Measurements from ENCODE around the gene CLTRN. TPM values are rescaled to one million over a fixed set of nuclear protein-coding genes. Genes with fewer than 3 reads are reported as not detected.

CLTRN gene
- polyA plus RNA-seq, 4 donors = 0.52 to 1.9 (median 0.81) TPM; not detected in 1

- 81 to 89% (median 82%) methylated on average over 3 of the region's 3 CpGs for WGBS, 3 donors
- Histone ChIP-seq H3K4me3 (ENCODE audit: low read depth in 1 of 3, low read length in 3 of 3) (no peak overlapping the region), H3K4me1 (ENCODE audit: control insufficient read depth in 3 of 3, insufficient read depth in 2 of 3, low read depth in 1 of 3, low read length in 2 of 3) (no peaks in the 10 kb centered on the region), H3K27ac (ENCODE audit: low read depth in 1 of 3, low read length in 2 of 3) (no peak overlapping the region), H3K27me3 (ENCODE audit: control insufficient read depth in 3 of 3, insufficient read depth in 3 of 3, low read length in 3 of 3) (no peaks in the 10 kb centered on the region), H3K9me3 (ENCODE audit: control insufficient read depth in 2 of 2, insufficient read depth in 1 of 2, low read depth in 1 of 2, low read length in 1 of 2) (no peaks in the 10 kb centered on the region), H3K36me3 (ENCODE audit: control insufficient read depth in 3 of 3, insufficient read depth in 2 of 3, low read depth in 1 of 3, low read length in 3 of 3) (no peaks in the 10 kb centered on the region)
- DNase-seq = peak in 1 of 2 donors; percentile 5
- FAIRE-seq = no peak
Measured at GRCh38 chrX:15645266-15645665, 19.3 kb downstream of the CLTRN start.

GRCh38 chrX:15644560-15644872 lies 20.1 kb downstream of the CLTRN start:
- 94 to 100% (median 96%) methylated on average over 1 of the region's 1 CpG for WGBS, 3 donors

DNA sequence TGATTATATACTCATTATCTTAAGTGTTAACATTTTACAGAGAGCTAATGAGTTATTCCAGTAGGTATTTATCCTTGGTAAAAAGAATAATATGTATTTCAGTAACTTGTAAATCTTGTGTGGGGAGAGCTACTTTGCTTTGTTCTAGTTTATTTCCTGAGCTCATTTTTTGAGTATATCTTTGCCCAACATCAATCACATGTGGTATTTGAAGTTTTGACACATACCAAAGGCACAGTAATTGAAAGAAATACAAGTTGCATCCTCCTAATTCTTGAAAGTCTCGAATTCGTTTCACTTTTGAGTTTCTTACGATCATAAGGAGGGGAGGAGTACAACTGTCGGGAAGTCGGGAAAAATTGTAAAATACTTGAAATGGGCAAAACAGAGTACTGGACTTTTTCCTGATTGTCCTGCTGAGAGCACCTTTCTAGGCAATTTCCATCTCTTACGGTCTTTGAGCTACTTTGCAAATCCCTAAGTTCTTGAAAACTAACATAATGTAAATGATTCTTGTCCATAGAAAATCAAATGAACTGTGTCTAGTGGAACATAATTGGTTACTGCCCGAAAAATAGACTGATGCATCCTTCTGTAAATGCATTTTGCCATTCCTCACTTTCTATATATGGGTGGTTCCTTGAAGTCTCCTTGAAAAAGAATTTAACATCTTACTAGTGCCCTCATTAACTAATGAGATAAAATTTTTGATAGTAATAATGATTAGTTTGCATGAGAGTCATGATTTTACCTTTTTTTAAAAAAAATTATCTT lies 20.6 kb downstream of the CLTRN start:
- H3K27ac ChIP-seq (ENCODE audit: low read depth in 1 of 3, low read length in 2 of 3) = no peak overlapping the region
- FAIRE-seq = no peak
- H3K4me1 ChIP-seq (ENCODE audit: control insufficient read depth in 3 of 3, insufficient read depth in 2 of 3, low read depth in 1 of 3, low read length in 2 of 3) = no peaks in the 10 kb centered on the region
- no peaks in the 10 kb centered on the region for H3K36me3 ChIP-seq (ENCODE audit: control insufficient read depth in 3 of 3, insufficient read depth in 2 of 3, low read depth in 1 of 3, low read length in 3 of 3)
- no peaks in the 10 kb centered on the region for H3K27me3 ChIP-seq (ENCODE audit: control insufficient read depth in 3 of 3, insufficient read depth in 3 of 3, low read length in 3 of 3)
- H3K4me3 ChIP-seq (ENCODE audit: low read depth in 1 of 3, low read length in 3 of 3) = no peak overlapping the region
- H3K9me3 ChIP-seq (ENCODE audit: control insufficient read depth in 2 of 2, insufficient read depth in 1 of 2, low read depth in 1 of 2, low read length in 1 of 2) = no peaks in the 10 kb centered on the region
- WGBS, 3 donors = 78 to 86% (median 84%) methylated on average over 7 of the region's 7 CpGs
- DNase-seq = no peak

More at GRCh38 chrX:15644560-15644872, 20.1 kb downstream of the CLTRN start:
- FAIRE-seq (no peak), DNase-seq (no peak)
- no peaks in the 10 kb centered on the region for H3K4me1 ChIP-seq (ENCODE audit: control insufficient read depth in 3 of 3, insufficient read depth in 2 of 3, low read depth in 1 of 3, low read length in 2 of 3)
- H3K27me3 ChIP-seq (ENCODE audit: control insufficient read depth in 3 of 3, insufficient read depth in 3 of 3, low read length in 3 of 3) = no peaks in the 10 kb centered on the region
- H3K4me3 ChIP-seq (ENCODE audit: low read depth in 1 of 3, low read length in 3 of 3) = no peak overlapping the region
- H3K36me3 ChIP-seq (ENCODE audit: control insufficient read depth in 3 of 3, insufficient read depth in 2 of 3, low read depth in 1 of 3, low read length in 3 of 3) = no peaks in the 10 kb centered on the region
- H3K27ac ChIP-seq (ENCODE audit: low read depth in 1 of 3, low read length in 2 of 3) = no peak overlapping the region
- H3K9me3 ChIP-seq (ENCODE audit: control insufficient read depth in 2 of 2, insufficient read depth in 1 of 2, low read depth in 1 of 2, low read length in 1 of 2) = no peaks in the 10 kb centered on the region

GRCh38 chrX:15631637-15632036 lies 33.0 kb downstream of the CLTRN start:
- peak; percentile 26 to 65 for DNase-seq
- peak overlapping the region in 1 of 3 donors; percentile 51 for H3K27ac ChIP-seq (ENCODE audit: low read depth in 1 of 3, low read length in 2 of 3)
- FAIRE-seq = no peak

DNA sequence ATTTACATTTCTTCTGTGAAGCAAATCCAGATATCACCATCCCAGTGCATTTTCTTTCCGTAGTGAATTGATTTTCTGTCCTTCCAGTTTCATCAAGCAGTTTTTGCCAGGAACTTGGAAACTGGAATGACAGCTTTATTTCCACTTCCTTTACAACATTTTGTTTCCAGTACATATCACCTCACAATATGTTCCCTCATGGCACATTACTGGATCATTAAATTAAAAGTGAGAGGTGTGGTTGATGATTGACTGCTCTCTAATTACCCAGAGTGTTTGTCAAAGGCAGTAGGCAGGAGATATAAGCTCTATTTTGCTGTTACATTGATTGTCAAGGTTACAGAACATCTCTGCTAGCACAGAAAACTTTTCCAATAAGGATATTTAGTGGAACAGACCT lies 41.6 kb downstream of the CLTRN start:
- Histone ChIP-seq H3K27me3 (ENCODE audit: control insufficient read depth in 3 of 3, insufficient read depth in 3 of 3, low read length in 3 of 3) (peaks cover 0 to 3% (median 0%) of the 10 kb centered on the region in 3 donors), H3K9me3 (ENCODE audit: control insufficient read depth in 2 of 2, insufficient read depth in 1 of 2, low read depth in 1 of 2, low read length in 1 of 2) (no peaks in the 10 kb centered on the region), H3K27ac (ENCODE audit: low read depth in 1 of 3, low read length in 2 of 3) (no peak overlapping the region), H3K4me1 (ENCODE audit: control insufficient read depth in 3 of 3, insufficient read depth in 2 of 3, low read depth in 1 of 3, low read length in 2 of 3) (peaks cover 0 to 13% (median 0%) of the 10 kb centered on the region in 3 donors), H3K4me3 (ENCODE audit: low read depth in 1 of 3, low read length in 3 of 3) (no peak overlapping the region), H3K36me3 (ENCODE audit: control insufficient read depth in 3 of 3, insufficient read depth in 2 of 3, low read depth in 1 of 3, low read length in 3 of 3) (no peaks in the 10 kb centered on the region)
- peak; percentile 23 for FAIRE-seq
- peak in 1 of 2 donors; percentile 60 for DNase-seq
- WGBS, 3 donors = 14 to 70% (median 41%) methylated on average over 1 of the region's 1 CpG

More at GRCh38 chrX:15631637-15632036, 33.0 kb downstream of the CLTRN start:
- Histone ChIP-seq H3K4me1 (ENCODE audit: control insufficient read depth in 3 of 3, insufficient read depth in 2 of 3, low read depth in 1 of 3, low read length in 2 of 3) (no peaks in the 10 kb centered on the region), H3K36me3 (ENCODE audit: control insufficient read depth in 3 of 3, insufficient read depth in 2 of 3, low read depth in 1 of 3, low read length in 3 of 3) (no peaks in the 10 kb centered on the region), H3K9me3 (ENCODE audit: control insufficient read depth in 2 of 2, insufficient read depth in 1 of 2, low read depth in 1 of 2, low read length in 1 of 2) (no peaks in the 10 kb centered on the region), H3K27me3 (ENCODE audit: control insufficient read depth in 3 of 3, insufficient read depth in 3 of 3, low read length in 3 of 3) (no peaks in the 10 kb centered on the region), H3K4me3 (ENCODE audit: low read depth in 1 of 3, low read length in 3 of 3) (no peak overlapping the region)

DNA sequence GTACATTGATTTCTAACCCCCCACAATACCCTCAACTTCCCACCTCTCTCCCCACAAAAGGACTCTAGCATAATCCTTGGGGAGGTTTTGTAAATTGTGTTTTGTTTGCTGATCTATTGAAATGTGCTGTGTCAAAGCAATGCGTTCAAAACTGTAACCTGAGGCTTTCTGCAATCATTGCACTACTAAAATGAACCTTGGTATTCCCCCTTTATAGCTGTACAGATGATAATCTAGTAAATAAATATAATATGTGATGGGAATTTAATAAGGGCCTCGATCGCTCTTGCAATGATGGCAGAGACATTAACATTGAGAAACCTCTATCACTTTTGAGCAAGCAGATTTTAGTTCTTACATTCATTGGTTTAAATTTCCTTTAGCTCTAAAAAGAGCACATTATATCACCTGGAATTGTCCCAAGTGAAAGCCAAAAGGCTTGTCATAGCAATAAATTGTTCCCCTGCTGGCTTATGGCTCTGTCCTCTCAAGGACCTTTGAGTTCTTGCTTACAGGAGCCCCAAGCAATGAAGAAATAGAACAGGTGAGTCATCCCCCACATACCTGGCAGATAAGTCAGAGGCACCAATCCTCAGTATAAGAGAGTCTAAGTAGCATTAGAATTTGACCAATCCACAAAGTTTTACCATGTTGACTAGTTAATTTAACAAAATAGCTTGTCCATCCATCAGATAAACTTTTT lies 45.4 kb downstream of the CLTRN start:
- Histone ChIP-seq H3K4me1 (ENCODE audit: control insufficient read depth in 3 of 3, insufficient read depth in 2 of 3, low read depth in 1 of 3, low read length in 2 of 3) (peaks cover 0 to 18% (median 0%) of the 10 kb centered on the region in 3 donors), H3K36me3 (ENCODE audit: control insufficient read depth in 3 of 3, insufficient read depth in 2 of 3, low read depth in 1 of 3, low read length in 3 of 3) (no peaks in the 10 kb centered on the region), H3K9me3 (ENCODE audit: control insufficient read depth in 2 of 2, insufficient read depth in 1 of 2, low read depth in 1 of 2, low read length in 1 of 2) (no peaks in the 10 kb centered on the region), H3K27me3 (ENCODE audit: control insufficient read depth in 3 of 3, insufficient read depth in 3 of 3, low read length in 3 of 3) (peaks cover 0 to 2% (median 0%) of the 10 kb centered on the region in 3 donors), H3K27ac (ENCODE audit: low read depth in 1 of 3, low read length in 2 of 3) (peak overlapping the region; percentile 38 to 87 (median 41)), H3K4me3 (ENCODE audit: low read depth in 1 of 3, low read length in 3 of 3) (no peak overlapping the region)
- DNase-seq = peak; percentile 76 to 88
- 19 to 56% (median 40%) methylated on average over 3 of the region's 3 CpGs for WGBS, 3 donors
- peak; percentile 86 for FAIRE-seq

DNA sequence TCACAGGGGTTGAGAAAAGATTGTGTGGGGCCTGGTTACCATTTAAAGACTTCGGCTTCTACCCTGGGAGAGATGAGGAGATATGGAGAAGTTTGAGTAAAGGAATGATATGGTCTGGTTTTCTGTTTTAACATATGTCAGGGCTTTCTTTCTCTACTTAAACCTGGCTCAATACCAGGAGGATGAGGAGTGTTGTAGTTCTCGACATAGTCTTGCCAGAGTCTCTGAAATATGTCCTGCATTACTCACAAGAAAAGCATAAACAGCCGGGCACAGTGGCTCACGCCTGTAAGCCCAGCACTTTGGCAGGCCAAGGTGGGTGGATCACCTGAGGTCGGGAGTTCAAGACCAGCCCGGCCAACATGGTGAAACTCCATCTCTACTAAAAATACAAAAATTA lies 47.5 kb downstream of the CLTRN start:
- H3K27me3 ChIP-seq (ENCODE audit: control insufficient read depth in 3 of 3, insufficient read depth in 3 of 3, low read length in 3 of 3) = peaks cover 0 to 2% (median 0%) of the 10 kb centered on the region in 3 donors
- peaks cover 0 to 18% (median 0%) of the 10 kb centered on the region in 3 donors for H3K4me1 ChIP-seq (ENCODE audit: control insufficient read depth in 3 of 3, insufficient read depth in 2 of 3, low read depth in 1 of 3, low read length in 2 of 3)
- no peak for FAIRE-seq
- no peak overlapping the region for H3K27ac ChIP-seq (ENCODE audit: low read depth in 1 of 3, low read length in 2 of 3)
- no peak for DNase-seq
- no peak overlapping the region for H3K4me3 ChIP-seq (ENCODE audit: low read depth in 1 of 3, low read length in 3 of 3)
- no peaks in the 10 kb centered on the region for H3K36me3 ChIP-seq (ENCODE audit: control insufficient read depth in 3 of 3, insufficient read depth in 2 of 3, low read depth in 1 of 3, low read length in 3 of 3)
- WGBS, 3 donors = 87 to 93% (median 90%) methylated on average over 6 of the region's 6 CpGs
- H3K9me3 ChIP-seq (ENCODE audit: control insufficient read depth in 2 of 2, insufficient read depth in 1 of 2, low read depth in 1 of 2, low read length in 1 of 2) = no peaks in the 10 kb centered on the region

- FAIRE-seq (no peak), DNase-seq (no peak)
- Histone ChIP-seq H3K9me3 (ENCODE audit: control insufficient read depth in 2 of 2, insufficient read depth in 1 of 2, low read depth in 1 of 2, low read length in 1 of 2) (no peaks in the 10 kb centered on the region), H3K4me3 (ENCODE audit: low read depth in 1 of 3, low read length in 3 of 3) (no peak overlapping the region), H3K27ac (ENCODE audit: low read depth in 1 of 3, low read length in 2 of 3) (no peak overlapping the region), H3K36me3 (ENCODE audit: control insufficient read depth in 3 of 3, insufficient read depth in 2 of 3, low read depth in 1 of 3, low read length in 3 of 3) (no peaks in the 10 kb centered on the region), H3K27me3 (ENCODE audit: control insufficient read depth in 3 of 3, insufficient read depth in 3 of 3, low read length in 3 of 3) (peaks cover 0 to 2% (median 0%) of the 10 kb centered on the region in 3 donors), H3K4me1 (ENCODE audit: control insufficient read depth in 3 of 3, insufficient read depth in 2 of 3, low read depth in 1 of 3, low read length in 2 of 3) (peaks cover 0 to 14% (median 0%) of the 10 kb centered on the region in 3 donors)
- 86 to 91% (median 88%) methylated on average over 3 of the region's 3 CpGs for WGBS, 3 donors
Measured at GRCh38 chrX:15616531-15616930, 48.1 kb downstream of the CLTRN start.

Data from small intestine (tissue), 7 donors.